HG02759 (cell line): ENCODE results near the gene UFSP1.

Experiments used
- ATAC-seq: cut with Tn5 transposase; IDR thresholded peaks from one replicate; pipeline ENCODE4 v1.9.1; 2021; ENCODE audit warnings: mild to moderate bottlenecking, moderate library complexity; ENCODE audit not compliant: unreplicated experiment

Gene UFSP1

GRCh38 chr7:100882785-100883526, 6.6 kb downstream of the UFSP1 start:
- no peak for ATAC-seq

- ATAC-seq: no peak
Measured at GRCh38 chr7:100882201-100882600, 7.3 kb downstream of the UFSP1 start.

GRCh38 chr7:100881136-100881535, 8.4 kb downstream of the UFSP1 start:
- ATAC-seq: no peak

- ATAC-seq: no peak
Measured at GRCh38 chr7:100880645-100881044, 8.9 kb downstream of the UFSP1 start.

- no peak for ATAC-seq
Measured at GRCh38 chr7:100879685-100880261, 9.7 kb downstream of the UFSP1 start.

- ATAC-seq: no peak
Measured at GRCh38 chr7:100878685-100879084, 10.8 kb downstream of the UFSP1 start.

- ATAC-seq: no peak
Measured at GRCh38 chr7:100878013-100878412, 11.5 kb downstream of the UFSP1 start.

- peak; percentile 36 for ATAC-seq
Measured at GRCh38 chr7:100875356-100875751, 14.2 kb downstream of the UFSP1 start.

- peak; percentile 91 for ATAC-seq
Measured at GRCh38 chr7:100874577-100875355, 14.7 kb downstream of the UFSP1 start, which contains the start of gene SRRT. Gene SRRT (plus strand): TSS chr7:100875103. CDS start chr7:100875591, 488 bp downstream.

GRCh38 chr7:100874300-100874576, 15.3 kb downstream of the UFSP1 start:
- ATAC-seq: no peak

GRCh38 chr7:100873599-100874299, 15.8 kb downstream of the UFSP1 start:
- ATAC-seq: no peak

- ATAC-seq: peak; percentile 10
Measured at GRCh38 chr7:100867776-100868485, 21.6 kb downstream of the UFSP1 start.

- ATAC-seq: peak; percentile 62
Measured at GRCh38 chr7:100867040-100867775, 22.3 kb downstream of the UFSP1 start, which contains the start of gene TRIP6. Gene TRIP6 (plus strand): TSS chr7:100867387. CDS start chr7:100867498, 111 bp downstream.

- ATAC-seq: no peak
Measured at GRCh38 chr7:100866729-100867039, 22.8 kb downstream of the UFSP1 start.

GRCh38 chr7:100865938-100866728, 23.4 kb downstream of the UFSP1 start:
- no peak for ATAC-seq

- ATAC-seq: no peak
Measured at GRCh38 chr7:100865372-100865911, 24.1 kb downstream of the UFSP1 start.

GRCh38 chr7:100864263-100864845, 25.2 kb downstream of the UFSP1 start:
- ATAC-seq: no peak

GRCh38 chr7:100863406-100863950, 26.0 kb downstream of the UFSP1 start:
- no peak for ATAC-seq
